ENCODE measurements around the gene TADA3.

Gene TADA3

DNA sequence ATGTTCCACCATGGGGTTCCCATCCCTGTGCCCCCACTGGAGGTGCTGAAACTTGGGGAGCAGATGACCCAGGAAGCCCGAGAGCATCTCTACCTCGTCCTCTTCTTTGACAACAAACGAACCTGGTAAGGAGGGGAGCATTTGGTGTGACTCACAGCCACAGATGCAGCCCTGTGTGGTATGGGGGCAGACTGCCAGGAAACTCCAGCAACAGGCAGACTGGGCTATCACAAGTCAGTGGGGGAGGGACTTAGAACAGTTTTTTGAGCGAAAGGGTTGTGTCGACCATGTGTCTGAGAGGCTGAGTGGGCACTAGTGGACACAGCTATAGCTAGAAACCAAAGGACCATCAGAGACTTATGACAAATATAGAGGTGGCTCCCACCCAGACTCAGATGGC is 45.9 kb downstream of the TADA3 start:
- in situ Hi-C loops (cut with MboI; ENCODE audit: low pct_unique_long_range_greater_than_20kb, low sequenced_read_pairs, unreplicated experiment), result no loop called here
- TF ChIP-seq, protein P1, sequence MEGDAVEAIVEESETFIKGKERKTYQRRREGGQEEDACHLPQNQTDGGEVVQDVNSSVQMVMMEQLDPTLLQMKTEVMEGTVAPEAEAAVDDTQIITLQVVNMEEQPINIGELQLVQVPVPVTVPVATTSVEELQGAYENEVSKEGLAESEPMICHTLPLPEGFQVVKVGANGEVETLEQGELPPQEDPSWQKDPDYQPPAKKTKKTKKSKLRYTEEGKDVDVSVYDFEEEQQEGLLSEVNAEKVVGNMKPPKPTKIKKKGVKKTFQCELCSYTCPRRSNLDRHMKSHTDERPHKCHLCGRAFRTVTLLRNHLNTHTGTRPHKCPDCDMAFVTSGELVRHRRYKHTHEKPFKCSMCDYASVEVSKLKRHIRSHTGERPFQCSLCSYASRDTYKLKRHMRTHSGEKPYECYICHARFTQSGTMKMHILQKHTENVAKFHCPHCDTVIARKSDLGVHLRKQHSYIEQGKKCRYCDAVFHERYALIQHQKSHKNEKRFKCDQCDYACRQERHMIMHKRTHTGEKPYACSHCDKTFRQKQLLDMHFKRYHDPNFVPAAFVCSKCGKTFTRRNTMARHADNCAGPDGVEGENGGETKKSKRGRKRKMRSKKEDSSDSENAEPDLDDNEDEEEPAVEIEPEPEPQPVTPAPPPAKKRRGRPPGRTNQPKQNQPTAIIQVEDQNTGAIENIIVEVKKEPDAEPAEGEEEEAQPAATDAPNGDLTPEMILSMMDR (IDR thresholded peaks at IDR 0.05; ENCODE audit: extremely low read depth, insufficient read depth, missing control alignments), result no peak
- DNase-seq (ENCODE audit: low spot score), result no peak

- TF ChIP-seq, protein P1 (IDR thresholded peaks at IDR 0.05; ENCODE audit: extremely low read depth, insufficient read depth, missing control alignments), result no peak
- in situ Hi-C loops (cut with MboI; ENCODE audit: low pct_unique_long_range_greater_than_20kb, low sequenced_read_pairs, unreplicated experiment), result no loop called here
- DNase-seq (ENCODE audit: low spot score), result no peak
Measured at GRCh38 chr3:9745521-9745920, 46.8 kb downstream of the TADA3 start.

- DNase-seq (ENCODE audit: low spot score), result no peak
- TF ChIP-seq, protein P1 (IDR thresholded peaks at IDR 0.05; ENCODE audit: extremely low read depth, insufficient read depth, missing control alignments), result no peak
- in situ Hi-C loops (cut with MboI; ENCODE audit: low pct_unique_long_range_greater_than_20kb, low sequenced_read_pairs, unreplicated experiment), result no loop called here
Measured at GRCh38 chr3:9744162-9744561, 48.1 kb downstream of the TADA3 start.

DNA sequence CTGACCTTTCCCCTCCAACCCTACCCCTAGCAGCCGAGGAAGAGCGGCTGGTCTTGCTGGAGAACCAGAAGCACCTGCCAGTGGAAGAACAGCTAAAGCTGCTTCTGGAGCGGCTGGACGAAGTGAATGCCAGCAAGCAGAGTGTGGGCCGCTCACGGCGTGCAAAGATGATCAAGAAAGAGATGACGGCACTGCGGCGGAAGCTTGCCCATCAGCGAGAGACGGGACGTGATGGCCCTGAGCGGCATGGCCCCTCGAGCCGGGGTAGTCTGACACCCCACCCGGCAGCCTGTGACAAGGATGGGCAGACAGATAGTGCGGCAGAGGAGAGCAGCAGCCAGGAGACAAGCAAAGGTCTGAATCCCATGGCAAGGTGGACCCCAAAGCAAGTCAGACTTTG is 48.7 kb downstream of the TADA3 start:
- TF ChIP-seq, protein P1 (IDR thresholded peaks at IDR 0.05; ENCODE audit: extremely low read depth, insufficient read depth, missing control alignments), result no peak
- in situ Hi-C loops (cut with MboI; ENCODE audit: low pct_unique_long_range_greater_than_20kb, low sequenced_read_pairs, unreplicated experiment), result no loop called here
- no peak for DNase-seq (ENCODE audit: low spot score)

DNA sequence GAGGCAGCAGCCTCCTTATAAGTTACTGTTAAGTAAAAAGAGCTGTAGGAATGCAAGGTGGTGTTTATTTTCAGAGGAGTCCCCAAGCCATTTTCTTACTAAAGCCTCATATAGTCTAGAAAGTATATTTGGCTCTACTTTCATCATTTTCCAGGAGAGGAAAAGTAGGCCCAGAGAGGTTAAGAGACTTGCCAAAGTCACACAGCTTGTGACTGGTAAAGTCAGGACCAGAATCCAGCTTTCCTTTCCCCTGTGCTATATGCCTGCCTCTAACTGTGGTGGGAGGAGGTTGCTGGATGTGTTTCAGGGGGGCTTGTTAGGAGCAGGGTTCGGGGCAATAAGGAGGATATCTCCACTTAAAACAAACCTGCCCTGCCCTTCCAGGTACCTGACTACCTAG is 49.7 kb downstream of the TADA3 start:
- in situ Hi-C loops (cut with MboI; ENCODE audit: low pct_unique_long_range_greater_than_20kb, low sequenced_read_pairs, unreplicated experiment), result no loop called here
- DNase-seq (ENCODE audit: low spot score), result no peak
- TF ChIP-seq, protein P1 (IDR thresholded peaks at IDR 0.05; ENCODE audit: extremely low read depth, insufficient read depth, missing control alignments), result no peak

DNA sequence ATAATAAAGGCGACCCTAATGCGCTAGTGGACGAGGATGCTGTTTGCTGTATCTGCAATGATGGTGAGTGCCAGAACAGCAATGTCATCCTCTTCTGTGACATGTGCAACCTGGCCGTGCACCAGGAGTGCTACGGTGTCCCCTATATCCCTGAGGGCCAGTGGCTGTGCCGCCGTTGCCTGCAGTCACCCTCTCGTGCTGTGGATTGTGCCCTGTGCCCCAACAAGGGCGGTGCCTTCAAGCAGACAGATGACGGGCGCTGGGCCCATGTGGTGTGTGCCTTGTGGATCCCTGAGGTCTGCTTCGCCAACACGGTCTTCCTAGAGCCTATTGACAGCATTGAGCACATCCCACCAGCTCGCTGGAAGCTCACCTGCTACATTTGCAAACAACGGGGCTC is 53.1 kb downstream of the TADA3 start:
- in situ Hi-C loops (cut with MboI; ENCODE audit: low pct_unique_long_range_greater_than_20kb, low sequenced_read_pairs, unreplicated experiment), result no loop called here
- no peak for DNase-seq (ENCODE audit: low spot score)
- TF ChIP-seq, protein P1 (IDR thresholded peaks at IDR 0.05; ENCODE audit: extremely low read depth, insufficient read depth, missing control alignments), result no peak

DNA sequence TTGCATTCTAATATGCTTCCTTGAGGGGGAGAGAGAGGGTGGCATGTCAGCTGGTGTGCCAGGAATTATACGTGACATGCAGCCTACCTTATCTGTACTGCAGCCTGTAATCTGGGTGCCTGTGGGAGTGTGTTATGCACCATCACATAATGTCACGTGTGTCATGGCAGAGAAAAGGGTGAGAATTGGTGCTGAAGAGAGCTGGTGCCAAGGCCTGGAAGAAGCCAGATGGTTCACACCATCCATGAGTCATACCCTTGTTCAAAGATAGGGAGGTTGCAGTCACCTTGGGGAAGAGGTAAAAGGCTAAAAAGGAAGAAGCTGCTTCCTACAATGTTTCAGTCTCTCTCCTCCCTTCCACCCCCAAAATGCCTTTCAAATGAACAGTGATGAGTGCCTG is 55.4 kb downstream of the TADA3 start:
- TF ChIP-seq, protein P1 (IDR thresholded peaks at IDR 0.05; ENCODE audit: extremely low read depth, insufficient read depth, missing control alignments), result no peak
- DNase-seq (ENCODE audit: low spot score), result no peak

More for the DNA sequence above, 55.4 kb downstream of the TADA3 start:
- in situ Hi-C loops (cut with MboI; ENCODE audit: low pct_unique_long_range_greater_than_20kb, low sequenced_read_pairs, unreplicated experiment), result no loop called here
